ENCODE measurements around the gene DNAJC15.
A peak's percentile ranks its signal among the peaks of the same experiment; 100 is the strongest.
"Not testable (repeated sequence)": the region's sequence is repeated elsewhere in the genome, so short reads cannot be mapped to it uniquely, and the experiment has no call there.

The DNAJC15 gene

DNA sequence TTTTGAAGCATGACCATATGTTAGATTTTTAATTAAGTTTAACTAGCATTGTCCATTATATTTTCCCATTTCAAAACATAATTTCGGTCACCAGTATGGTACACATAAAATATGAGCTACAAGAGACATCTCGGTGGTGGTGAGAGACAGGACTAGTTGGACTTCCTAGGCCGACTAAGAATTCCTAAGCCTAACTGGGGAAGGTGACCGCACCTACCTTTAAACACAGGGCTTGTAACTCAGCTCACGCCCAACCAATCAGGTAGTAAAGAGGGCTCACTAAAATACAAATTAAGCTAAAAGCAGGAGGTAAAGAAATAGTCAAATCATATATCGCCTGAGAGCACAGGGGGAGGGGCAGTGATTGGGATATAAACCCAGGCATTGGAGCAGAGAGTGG is 22.9 kb downstream of the DNAJC15 start:
- no peak for DNase-seq

DNA sequence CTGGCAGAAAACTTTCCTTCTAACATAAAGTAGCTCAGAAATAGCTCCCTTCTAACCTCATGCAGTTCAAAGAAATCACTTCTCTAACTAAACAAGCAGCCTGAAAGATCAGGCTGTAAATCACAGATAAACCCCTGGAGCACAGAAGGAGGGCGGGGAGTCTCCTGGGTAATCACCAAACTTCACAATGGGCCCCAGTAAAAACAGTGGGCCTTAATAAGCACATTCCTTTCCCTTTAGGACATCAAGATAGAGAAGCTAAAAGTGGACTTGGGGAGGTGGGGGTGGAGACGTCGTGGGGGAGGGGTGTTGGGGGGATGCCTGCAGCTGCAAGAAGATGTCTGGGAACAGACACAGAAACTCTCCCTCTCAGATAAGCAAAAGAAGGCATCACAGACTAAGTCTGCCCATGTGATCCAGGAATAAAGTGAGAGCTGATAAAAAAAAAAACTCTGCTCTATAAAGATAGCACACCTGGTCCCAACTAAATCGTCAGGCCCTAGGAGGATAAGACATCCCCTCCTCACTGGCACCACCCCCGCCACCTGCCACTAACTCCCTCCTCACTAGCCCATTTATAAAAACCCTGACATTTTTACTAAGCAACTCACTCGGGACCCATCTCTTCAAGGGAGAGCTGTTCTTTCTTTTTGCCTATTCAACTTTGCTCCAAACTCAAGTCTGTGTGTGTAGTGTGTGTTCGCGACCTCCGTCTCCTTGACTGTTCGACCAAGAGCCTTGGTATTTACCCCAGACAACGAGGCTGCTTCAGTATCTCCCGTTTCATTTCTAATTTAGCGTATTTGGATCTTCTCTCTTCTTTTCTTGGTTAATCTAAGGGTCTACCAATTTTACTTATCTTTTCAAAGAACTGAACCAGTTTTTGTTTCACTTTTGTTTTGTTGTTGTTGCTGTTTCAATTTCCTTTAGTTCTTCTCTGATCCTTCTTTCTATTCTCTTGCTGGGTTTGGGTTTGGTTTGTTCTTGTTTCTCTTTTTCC is 31.7 kb downstream of the DNAJC15 start:
- DNase-seq: peak; percentile 0

DNA sequence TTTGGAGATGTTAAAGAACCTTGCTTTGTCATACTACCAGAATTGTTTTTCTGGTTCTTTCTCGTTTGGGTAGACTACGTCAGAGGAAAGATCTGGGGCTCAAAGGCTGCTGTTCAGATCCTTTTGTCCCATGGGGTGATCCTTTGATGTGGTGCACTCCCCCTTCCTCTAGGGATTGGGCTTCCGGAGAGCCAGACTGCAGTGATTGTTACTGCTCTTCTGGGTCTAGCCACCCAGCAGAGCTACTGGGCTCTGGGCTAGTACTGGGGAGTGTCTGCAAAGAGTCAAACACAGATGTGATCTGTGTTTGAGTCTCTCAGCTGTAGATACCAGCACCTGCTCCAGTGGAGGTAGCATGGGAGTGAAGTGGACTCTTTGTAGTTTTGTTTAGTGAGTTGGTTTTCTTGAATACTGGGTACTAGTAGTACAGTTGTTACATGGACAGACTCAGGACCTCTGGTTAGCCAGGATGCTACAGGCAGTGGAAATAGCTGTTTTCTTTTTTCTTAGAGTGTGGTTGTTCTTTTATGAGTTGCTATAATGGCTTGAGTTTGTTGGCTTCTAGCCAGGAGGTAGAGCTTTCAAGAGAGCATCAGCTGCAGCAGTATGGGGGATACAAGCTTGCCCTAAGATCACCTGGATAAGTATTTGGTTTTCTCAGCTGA is 34.4 kb downstream of the DNAJC15 start:
- peak; percentile 88 for DNase-seq

DNA sequence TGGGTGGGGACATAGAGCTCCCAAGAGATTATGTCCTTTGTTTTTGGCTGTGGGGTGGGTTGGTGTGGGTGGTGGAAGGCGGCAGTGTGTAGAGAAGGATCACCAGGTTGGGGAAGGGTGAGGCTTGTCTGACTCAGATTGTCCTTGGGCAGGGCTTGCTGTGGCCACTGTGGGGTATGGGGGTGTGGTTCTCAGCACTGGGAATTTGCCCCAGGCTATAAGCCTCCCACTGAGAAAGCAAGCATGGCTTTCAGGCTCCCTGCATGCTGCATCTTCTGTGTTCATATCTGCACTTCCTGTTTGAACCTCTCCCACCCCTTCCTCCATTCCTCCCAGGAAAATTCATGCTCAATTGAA is 34.9 kb downstream of the DNAJC15 start:
- DNase-seq: peak; percentile 91

DNA sequence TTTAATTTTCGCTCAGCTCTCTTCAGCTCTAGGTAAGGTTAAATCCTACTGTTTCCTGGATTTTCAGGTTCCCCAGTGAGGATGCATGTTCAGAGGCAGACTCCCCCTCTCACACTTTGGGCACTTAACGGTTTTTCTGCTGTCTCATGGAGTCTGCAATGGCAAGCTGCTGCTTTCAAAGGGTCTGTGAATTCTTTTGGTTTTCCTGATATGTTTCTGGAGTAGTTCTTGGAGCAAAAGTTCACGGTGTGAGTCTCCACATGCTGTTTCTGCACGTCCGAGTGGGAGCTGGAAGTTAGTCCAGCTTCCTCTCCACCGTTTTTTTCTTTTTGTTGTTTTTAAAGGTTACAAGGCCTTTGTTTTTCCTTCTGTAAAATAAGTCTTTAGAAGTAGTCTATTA is 35.4 kb downstream of the DNAJC15 start:
- no peak for DNase-seq

DNA sequence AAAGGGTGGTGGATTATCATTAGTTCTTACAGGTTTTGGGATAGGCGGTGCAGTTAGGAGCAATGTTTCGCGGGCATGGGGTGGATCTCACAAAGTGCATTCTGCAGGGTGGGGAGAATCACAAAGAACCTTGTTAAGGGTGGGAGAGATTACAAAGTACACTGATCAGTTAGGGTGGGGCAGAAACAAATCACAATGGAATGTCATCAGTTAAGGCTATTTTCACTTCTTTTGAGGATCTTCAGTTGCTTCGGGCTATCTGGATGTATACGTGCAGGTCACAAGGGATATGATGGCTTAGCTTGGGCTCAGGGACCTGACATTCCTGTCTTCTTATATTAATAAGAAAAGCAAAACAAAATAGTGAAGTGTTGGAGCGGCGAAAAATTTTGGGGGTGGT is 36.4 kb downstream of the DNAJC15 start:
- DNase-seq: not testable (repeated sequence)

DNA sequence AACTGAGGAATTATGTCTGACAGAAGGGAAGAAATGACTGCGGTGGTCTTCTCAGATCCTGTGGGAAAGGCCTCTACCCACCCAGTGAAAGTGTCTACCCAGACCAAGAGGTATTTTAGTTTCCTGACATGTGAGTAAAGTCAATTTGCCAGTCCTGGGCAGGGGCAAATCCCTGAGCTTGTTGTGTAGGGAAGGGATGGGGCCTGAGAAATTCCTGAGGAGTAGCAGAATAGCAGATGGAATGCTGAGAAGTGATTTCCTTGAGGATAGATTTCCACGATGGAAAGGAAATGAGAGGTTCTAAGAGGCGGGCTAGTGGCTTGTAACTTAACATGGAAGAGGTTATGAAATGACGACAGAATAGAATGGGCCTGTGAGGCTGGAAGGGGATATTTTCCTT is 37.4 kb downstream of the DNAJC15 start:
- DNase-seq: not testable (repeated sequence)

DNA sequence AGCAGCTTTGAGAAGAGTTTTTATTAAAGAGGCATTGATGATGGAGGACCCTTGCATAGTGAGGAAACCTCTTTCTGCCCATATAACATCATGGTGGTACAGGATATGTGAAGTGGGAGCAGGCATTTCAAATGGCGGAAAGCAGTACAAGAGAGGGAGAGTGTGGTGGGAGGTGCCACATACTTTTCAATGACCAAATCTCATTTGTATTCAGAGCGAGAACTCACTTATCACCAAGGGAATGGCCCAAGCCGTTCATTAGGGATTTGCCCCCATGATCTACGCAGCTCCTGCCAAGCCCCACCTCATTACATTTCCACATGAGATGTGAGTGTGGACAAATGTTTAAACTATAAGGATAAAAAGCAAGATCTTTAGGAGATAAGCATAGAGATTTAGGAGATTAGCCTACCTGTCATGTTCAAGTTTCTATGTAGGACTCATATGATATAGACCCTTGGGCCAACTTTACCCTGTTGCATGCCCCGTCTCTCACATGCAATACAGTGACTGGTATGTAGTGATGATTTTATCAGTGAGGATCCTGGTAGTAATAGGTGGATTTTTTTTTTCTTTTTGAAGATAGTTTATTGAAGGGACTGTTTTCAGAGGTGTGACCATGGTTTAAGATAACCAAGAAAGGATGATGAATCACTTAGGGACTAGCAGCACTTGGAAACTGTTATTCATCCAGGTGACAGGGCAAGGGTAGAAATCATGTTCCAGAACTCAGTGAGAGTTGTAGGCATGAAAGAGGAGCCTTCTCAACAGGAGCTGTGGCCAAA is 38.3 kb downstream of the DNAJC15 start:
- no peak for DNase-seq

DNA sequence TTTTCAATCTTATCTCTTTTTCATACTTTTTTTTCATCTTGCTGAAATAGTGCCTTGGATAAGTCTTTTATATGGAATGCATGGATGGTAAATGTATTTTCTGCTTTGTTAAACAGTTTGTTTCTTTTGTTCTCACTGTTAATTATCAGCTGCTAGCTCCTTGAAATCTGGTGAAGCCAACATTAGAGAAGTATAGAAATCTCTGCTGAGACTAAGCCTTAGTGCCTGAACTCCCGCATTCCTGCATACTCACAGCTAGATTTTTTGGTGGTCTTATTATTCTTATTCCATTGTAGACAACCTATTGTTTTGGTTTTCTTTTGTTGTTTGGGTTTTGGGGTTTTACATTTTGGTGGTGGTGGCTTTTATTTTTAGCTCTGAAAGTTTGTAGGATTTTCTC is 48.4 kb downstream of the DNAJC15 start:
- DNase-seq: no peak

DNA sequence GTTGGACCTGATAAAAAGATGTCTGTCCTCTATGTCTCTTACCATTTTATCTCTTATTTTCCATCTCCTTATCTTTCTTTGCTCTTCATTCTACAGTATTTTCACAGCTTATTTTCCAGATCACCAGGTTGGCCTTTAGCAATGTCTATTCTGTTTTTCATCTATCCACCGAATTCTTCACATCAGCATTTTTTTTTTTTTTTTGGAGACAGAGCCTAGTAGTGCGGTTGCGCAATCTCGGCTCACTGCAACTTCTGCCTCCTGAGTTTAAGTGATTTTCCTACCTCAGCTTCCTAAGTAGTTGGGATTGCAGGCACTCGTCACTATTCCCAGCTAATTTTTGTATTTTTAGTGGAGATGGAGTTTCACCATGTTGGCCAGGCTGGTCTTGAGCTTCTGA is 49.0 kb downstream of the DNAJC15 start:
- no peak for DNase-seq

DNA sequence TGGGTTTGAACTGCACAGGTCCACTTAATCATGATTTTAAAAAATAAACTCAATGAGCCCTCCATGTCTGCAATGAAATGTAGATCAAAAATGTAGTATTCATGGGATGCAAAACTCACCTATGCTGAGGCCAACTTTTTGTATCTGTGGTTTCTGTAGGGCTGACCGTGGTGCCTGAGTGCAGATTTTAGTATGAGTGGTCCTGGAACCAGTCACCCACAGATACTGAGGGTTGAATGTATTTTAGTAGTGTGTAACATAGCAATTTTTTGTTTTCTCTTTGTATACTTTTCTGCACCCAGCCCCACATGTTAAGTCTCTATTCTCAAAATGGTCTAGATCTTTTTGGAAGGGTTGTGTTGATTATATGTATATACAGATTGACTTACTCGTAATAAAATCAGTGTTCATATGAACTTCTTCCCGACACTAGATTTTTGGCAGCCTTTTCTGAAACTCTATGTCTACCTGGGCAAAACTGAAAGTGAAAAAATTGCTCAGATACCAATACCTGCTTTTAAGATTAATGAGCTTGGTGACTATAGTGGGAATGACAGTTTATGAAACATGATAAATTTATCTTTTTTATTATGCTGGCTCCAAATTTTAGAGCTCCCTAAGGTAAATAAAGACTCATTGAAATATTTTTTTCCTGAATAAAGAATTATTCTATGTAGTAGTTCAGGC is 51.6 kb downstream of the DNAJC15 start:
- DNase-seq: no peak

DNA sequence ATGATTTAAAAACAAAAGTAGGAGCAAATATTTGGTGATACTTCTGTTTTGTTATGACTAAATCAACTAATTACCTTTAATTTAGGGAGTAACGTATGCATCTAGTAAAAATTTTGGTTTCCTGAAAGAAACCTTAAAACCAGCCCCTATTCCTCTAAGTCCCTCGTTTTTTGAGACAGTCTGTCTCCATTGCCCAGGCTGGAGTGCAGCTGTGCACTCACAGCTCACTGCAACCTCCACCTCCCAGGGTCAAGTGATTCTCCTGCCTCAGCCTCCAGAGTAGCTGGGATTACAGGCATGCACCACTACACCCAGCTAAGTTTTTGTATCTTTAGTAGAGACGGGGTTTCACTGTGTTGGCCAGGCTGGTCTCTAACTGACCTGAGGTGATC is 52.1 kb downstream of the DNAJC15 start:
- DNase-seq: not testable (repeated sequence)

DNA sequence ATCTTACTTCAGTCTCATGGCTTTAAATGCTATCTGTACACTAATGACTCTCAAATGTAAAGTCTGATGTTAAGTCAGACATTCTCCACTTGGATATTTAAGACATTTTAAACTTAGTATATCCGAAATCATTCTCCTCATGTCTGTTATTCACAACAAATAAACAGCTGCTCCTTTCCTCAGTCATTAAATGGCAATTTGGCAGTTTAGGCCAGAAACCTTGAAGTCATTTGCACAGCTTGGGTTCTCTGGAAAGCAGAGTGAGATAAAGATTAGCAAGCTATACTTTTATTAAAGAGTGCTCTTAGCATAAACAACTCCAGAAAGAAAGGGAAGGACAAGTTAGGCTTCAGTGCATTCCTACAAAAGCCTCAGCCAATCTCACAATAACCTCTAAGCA is 53.7 kb downstream of the DNAJC15 start:
- DNase-seq: no peak

DNA sequence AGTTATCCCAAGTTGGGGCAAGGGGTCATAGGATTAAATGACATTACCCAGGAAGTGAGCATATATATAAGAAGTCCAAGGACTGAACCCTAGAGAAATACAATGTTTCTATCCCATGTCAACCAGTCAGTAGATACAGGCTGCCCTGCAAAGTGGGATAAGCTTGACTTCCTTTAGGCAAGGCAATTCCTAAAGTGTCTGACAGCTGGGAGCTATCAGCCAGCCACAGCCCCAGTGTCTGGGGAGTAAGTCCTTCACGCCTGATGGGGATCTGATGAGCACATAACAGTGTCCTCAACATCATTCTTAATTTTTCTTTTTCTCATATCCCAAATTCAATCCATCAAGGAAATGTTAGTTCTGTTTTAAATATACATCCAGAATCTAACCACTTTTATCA is 54.1 kb downstream of the DNAJC15 start:
- no peak for DNase-seq

DNA sequence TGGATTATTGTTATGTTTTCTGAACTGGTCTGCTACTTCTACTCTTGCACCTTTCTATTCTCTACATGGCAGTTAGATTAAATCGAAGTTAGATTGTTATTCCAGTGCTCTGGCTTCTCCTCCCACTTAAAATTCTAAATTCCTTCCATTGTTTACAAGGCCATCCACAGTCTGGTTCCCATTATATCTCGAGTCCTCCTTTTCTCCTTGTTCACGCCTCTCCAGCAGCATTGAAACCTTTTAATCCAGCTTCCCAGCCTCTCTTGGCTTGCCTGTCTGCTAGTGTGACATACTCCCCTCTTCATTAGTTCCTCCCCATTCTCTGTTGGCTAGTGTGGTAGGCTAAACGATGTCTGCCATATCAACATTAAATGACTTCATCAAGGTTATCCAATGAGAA is 54.5 kb downstream of the DNAJC15 start:
- no peak for DNase-seq

DNA sequence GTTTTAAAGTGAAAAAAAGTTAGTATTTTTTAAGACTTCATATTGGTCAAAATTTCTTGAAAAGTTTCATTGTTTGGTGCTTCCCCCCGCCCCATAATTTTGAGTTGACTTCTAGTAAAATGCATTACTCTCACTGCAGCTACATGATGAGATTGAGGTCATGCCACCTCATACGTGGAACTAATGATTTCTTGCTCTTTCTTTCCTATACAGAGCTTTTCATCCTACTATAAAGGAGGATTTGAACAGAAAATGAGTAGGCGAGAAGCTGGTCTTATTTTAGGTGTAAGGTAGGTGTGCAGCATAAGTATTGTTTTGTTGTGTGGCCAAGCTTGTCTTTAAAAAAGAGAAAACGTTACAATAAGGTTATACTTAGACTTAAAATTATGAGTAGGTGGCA is 55.0 kb downstream of the DNAJC15 start:
- DNase-seq: no peak

DNA sequence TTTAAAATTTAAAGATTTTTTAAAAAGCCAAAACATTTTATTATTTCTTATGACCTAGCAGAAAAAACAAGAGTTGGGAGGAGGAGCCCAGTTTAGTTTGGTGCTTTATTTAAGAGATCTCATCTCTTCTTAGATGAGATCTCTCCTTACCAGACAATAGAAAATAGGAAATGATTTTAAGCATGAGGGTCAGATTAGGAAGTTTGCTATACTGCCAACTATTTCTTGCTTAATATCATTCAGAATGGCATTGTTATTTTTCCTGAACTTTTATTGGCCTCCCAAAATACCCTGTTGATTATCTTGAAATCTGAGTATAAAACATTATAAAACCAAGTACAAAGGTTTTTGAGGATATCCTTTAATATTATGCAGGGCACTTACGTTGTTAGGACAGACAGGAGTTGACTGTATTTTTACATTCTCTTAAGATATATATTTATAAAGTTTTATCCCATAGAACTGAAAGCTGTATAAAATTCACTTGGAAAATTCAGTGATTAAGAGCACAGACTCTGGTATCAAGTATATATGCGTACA is 56.1 kb downstream of the DNAJC15 start:
- DNase-seq: no peak

DNA sequence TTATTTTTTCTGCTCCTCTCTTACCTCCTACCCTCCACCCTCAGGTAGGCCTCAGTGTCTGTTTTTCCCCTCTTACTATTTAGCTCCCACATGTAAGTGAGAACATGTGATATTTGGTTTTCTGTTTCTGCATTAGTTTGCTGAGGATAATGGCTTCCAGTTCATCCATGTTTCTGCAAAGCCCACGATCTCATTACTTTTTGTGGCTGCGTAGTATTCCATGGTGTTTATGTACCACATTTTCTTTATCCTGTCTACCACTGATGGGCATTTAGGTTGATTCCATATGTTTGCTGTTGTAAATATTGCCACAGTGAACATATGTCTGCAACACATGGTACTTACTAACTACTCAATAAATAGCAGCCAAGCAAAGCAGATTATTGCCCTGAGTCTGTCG is 56.8 kb downstream of the DNAJC15 start:
- DNase-seq: no peak

DNA sequence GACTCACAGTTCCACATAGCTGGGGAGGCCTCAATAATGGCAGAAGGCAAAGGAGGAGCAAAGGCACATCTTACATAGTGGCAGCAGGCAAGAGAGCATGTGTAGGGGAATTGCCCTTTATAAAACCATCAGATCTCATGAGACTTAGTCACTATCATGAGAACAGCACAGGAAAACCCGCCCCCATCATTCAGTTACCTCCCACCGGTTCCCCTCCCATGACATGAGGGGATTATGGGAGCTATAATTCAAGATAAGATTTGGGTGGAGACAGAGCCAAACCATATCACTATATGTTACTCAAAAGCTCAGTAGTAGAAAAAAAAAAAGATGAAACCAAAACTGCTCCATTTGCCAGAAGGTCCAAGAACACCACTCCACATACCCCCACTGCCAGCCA is 58.5 kb downstream of the DNAJC15 start:
- DNase-seq: no peak

DNA sequence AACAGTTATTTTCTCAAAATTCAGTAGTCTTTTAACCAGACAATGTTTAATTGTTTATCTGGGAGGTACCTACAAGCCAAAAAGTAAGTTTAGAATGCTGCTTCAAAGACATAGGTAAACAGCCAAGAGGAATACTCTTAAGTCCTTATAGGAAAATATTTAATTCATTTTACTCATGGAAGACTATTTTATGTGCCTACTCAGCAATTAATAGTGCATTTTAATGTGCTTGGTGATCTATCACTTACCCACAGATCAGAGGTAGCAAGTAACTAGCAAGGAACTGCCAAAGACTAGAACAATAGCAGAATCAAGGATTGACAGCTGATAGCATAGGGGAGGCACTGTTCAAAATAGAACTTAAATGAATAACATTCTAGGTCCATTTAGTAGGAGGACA is 60.4 kb downstream of the DNAJC15 start:
- no peak for DNase-seq

DNA sequence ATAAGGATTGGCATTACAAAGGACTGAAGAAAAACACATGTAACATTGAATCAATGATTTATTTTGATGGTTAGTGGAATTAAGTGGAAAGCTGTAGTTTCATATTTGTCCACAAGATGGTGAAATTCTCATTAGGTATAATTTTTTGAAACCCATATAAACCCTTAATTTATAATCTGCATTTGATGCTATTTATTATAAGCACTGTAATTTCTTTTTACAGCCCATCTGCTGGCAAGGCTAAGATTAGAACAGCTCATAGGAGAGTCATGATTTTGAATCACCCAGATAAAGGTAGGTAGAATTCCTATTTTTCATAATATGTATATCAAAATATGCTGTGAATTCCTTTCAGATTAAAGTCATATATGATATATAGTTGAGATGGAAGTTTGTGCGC is 62.2 kb downstream of the DNAJC15 start:
- peak; percentile 12 for DNase-seq

DNA sequence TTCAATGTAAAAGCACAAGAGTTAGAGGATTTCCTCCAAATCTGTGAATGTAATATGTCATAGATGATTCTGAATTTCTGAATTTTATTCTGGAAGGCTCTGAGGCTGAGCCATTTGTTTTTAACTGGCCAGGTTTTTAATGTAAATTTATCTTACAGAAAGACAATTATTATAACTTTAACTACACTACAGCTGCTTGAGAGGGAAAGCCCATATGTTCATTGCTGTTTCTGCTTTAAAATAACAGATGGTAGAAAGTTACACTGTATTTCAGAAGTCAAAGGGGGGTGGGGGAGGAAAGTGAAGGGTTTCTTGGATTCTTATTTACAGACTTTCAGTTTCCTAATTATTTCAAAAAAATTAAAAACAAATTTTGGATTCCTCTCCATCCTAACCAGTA is 62.8 kb downstream of the DNAJC15 start:
- DNase-seq: no peak

DNA sequence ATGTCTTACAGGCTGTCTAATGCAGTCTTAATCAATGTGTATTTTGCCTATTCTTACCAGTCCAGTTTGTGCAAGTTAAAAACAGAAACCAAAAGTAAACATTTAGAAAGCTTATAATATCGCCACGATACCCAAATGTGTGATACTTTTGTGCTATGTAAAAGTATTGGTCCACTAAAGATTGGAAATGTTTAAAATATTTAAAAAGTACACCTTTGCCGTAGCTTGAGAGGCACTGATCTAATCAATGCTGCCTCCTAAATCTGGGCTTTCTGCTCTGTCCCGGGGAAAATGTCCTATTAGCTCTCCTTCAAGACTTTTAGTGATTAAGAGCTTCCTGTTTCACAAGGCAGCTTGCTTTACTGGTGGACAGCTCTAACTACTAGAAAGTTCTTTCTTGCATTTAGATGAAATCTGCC is 64.7 kb downstream of the DNAJC15 start:
- DNase-seq: no peak

Measured in COR-L47 (cell line).